GM12891 (cell line): ENCODE data around the gene SEPTIN12.
"Not testable (repeated sequence)": the region's sequence is repeated elsewhere in the genome, so short reads cannot be mapped to it uniquely, and the experiment has no call there.

Experiments used
- DNase-seq: peaks from one replicate; pipeline ENCODE4 v3.0.0; 2011; ENCODE audit warnings: low spot score; ENCODE audit not compliant: insufficient read length
- FAIRE-seq: peaks from 2 replicates; lab custom pipeline; 2011; peaks lifted over from hg19 to GRCh38; lab: Jason Lieb, UNC
- PAX5 ChIP-seq: IDR thresholded peaks from 2 replicates; pipeline ENCODE4 v1.6.1; 2011; ENCODE audit warnings: low read length, moderate library complexity, mild to moderate bottlenecking; ENCODE audit not compliant: insufficient read depth, severe bottlenecking
- POLR2A ChIP-seq: IDR thresholded peaks from 2 replicates; pipeline ENCODE4 v1.6.1; 2011; ENCODE audit warnings: low read depth, low read length, control low read depth
- POLR2AphosphoS5 ChIP-seq: IDR thresholded peaks from 2 replicates; pipeline ENCODE4 v1.6.1; 2011; ENCODE audit warnings: low read depth, low read length, control low read depth
- POU2F2 ChIP-seq: IDR thresholded peaks from 2 replicates; pipeline ENCODE4 v1.6.1; 2011; ENCODE audit warnings: low read depth, mild to moderate bottlenecking, control low read depth, low read length, moderate library complexity
- SPI1 ChIP-seq: IDR thresholded peaks from 2 replicates; pipeline ENCODE4 v1.6.1; 2011; ENCODE audit warnings: low read depth, low read length, control low read depth
- TAF1 ChIP-seq: IDR thresholded peaks from 2 replicates; pipeline ENCODE4 v1.6.1; 2011; ENCODE audit warnings: low read depth, low read length, control low read depth

Gene SEPTIN12

GRCh38 chr16:4746991-4747574 is 41.1 kb downstream of the SEPTIN12 start:
- no peak for FAIRE-seq
- TF ChIP-seq PAX5 (no peak), POLR2AphosphoS5 (no peak), TAF1 (no peak), POU2F2 (no peak)

GRCh38 chr16:4746215-4746614 is 41.9 kb downstream of the SEPTIN12 start:
- TF ChIP-seq POU2F2 = no peak
- no peak for TF ChIP-seq TAF1
- TF ChIP-seq SPI1 = no peak
- TF ChIP-seq PAX5 = no peak
- TF ChIP-seq POLR2AphosphoS5 = no peak
- TF ChIP-seq POLR2A = no peak
- DNase-seq = no peak
- FAIRE-seq = peak; percentile 41

More at GRCh38 chr16:4746991-4747574, 41.1 kb downstream of the SEPTIN12 start:
- no peak for DNase-seq

GRCh38 chr16:4745274-4745569 is 42.9 kb downstream of the SEPTIN12 start:
- TF ChIP-seq POLR2A (no peak), POLR2AphosphoS5 (no peak), TAF1 (no peak), POU2F2 (no peak), SPI1 (no peak), PAX5 (no peak)
- no peak for FAIRE-seq
- no peak for DNase-seq

- TF ChIP-seq POLR2A = no peak
- TF ChIP-seq SPI1 = peak; percentile 49; the same call in 1 of the 2 replicates
- no peak for FAIRE-seq
- no peak for DNase-seq
These were observed 43.4 kb downstream of the SEPTIN12 start for GRCh38 chr16:4744555-4745273.

- TF ChIP-seq POLR2A = no peak
- no peak for DNase-seq
- FAIRE-seq = peak; percentile 20
These were observed 44.8 kb downstream of the SEPTIN12 start for GRCh38 chr16:4743226-4743878.

- not testable (repeated sequence) for FAIRE-seq, DNase-seq
These were observed 49.8 kb downstream of the SEPTIN12 start for GRCh38 chr16:4738370-4738769.

- no peak for FAIRE-seq
- DNase-seq = no peak
- TF ChIP-seq PAX5 (no peak), SPI1 (no peak), TAF1 (no peak), POLR2AphosphoS5 (no peak), POLR2A (no peak), POU2F2 (no peak)
These were observed 50.6 kb downstream of the SEPTIN12 start for GRCh38 chr16:4737545-4737944.

- FAIRE-seq = no peak
- no peak for DNase-seq
These were observed 51.6 kb downstream of the SEPTIN12 start for GRCh38 chr16:4736546-4736945.

GRCh38 chr16:4734730-4735535 is 53.2 kb downstream of the SEPTIN12 start:
- FAIRE-seq = peak; percentile 75
- DNase-seq = peak; percentile 94
- 0 out of 2 replicates have a peak, but pooled peaks have one; percentile 24 for TF ChIP-seq TAF1
- peak; percentile 60 for TF ChIP-seq POLR2A
- TF ChIP-seq SPI1 = 0 out of 2 replicates have a peak, but pooled peaks have one; percentile 14
- no peak; the same call in 1 of the 2 replicates for TF ChIP-seq POU2F2
- TF ChIP-seq PAX5 = no peak
- peak; percentile 61; the same call in 1 of the 2 replicates for TF ChIP-seq POLR2AphosphoS5

More at GRCh38 chr16:4736546-4736945, 51.6 kb downstream of the SEPTIN12 start:
- no peak for TF ChIP-seq POU2F2
- TF ChIP-seq SPI1 = no peak
- no peak for TF ChIP-seq POLR2A
- TF ChIP-seq TAF1 = no peak
- TF ChIP-seq POLR2AphosphoS5 = no peak
- no peak for TF ChIP-seq PAX5

GRCh38 chr16:4734063-4734729 is 53.9 kb downstream of the SEPTIN12 start, which contains the start of the genes ANKS3 and DNAAF8:
TSS of gene ANKS3 (minus strand) at chr16:4734271. CDS start at chr16:4730149, 4,122 bp downstream.
TSS of gene DNAAF8 (plus strand) at chr16:4734537. CDS start at chr16:4736515, 1,978 bp downstream.
- TF ChIP-seq POLR2A (0 out of 2 replicates have a peak, but pooled peaks have one; percentile 23), POLR2AphosphoS5 (no peak)
- FAIRE-seq (peak; percentile 95), DNase-seq (peak; percentile 83)
